Smooth muscle cell (in vitro differentiated cells): ENCODE data around the gene LUZP2. TPM values are rescaled to one million over a fixed set of nuclear protein-coding genes. Genes with fewer than 3 reads are reported as not detected.

ENCODE experiments used
- DNase-seq: peaks from one replicate; lab custom pipeline; 2025; ENCODE audit not compliant: unreplicated experiment; lab: John Stamatoyannopoulos, UW
- H2AFZ ChIP-seq: fragments of 200-600 bp; sonication (generic); 2 replicates; pipeline ENCODE4 v1.6.0; 2016; ENCODE audit warnings: antibody characterized with exemption, low read depth, mild to moderate bottlenecking
- H3F3A ChIP-seq: fragments of 200-600 bp; sonication (generic); 2 replicates; pipeline ENCODE4 v1.6.0; 2017; ENCODE audit warnings: antibody characterized with exemption, low read depth
- H3K27ac ChIP-seq: fragments of 200-600 bp; sonication (generic); 2 replicates; pipeline ENCODE4 v1.5.1; 2016; ENCODE audit warnings: low read depth, mild to moderate bottlenecking
- H3K27me3 ChIP-seq: fragments of 200-600 bp; sonication (generic); 2 replicates; pipeline ENCODE4 v1.6.1; 2016; ENCODE audit warnings: low read depth, mild to moderate bottlenecking
- H3K36me3 ChIP-seq: fragments of 200-600 bp; sonication (generic); 2 replicates; pipeline ENCODE4 v1.5.1; 2016; ENCODE audit warnings: low read depth
- H3K4me1 ChIP-seq: fragments of 200-600 bp; sonication (generic); 2 replicates; pipeline ENCODE4 v1.5.1; 2016; ENCODE audit warnings: low read depth
- H3K4me2 ChIP-seq: fragments of 200-600 bp; sonication (generic); 2 replicates; pipeline ENCODE4 v1.6.0; 2016; ENCODE audit warnings: mild to moderate bottlenecking
- H3K4me3 ChIP-seq: fragments of 200-600 bp; sonication (generic); 2 replicates; pipeline ENCODE4 v1.5.1; 2016; ENCODE audit warnings: mild to moderate bottlenecking
- H3K79me2 ChIP-seq: fragments of 200-600 bp; sonication (generic); 2 replicates; pipeline ENCODE4 v1.6.0; 2016; ENCODE audit warnings: low read depth, mild to moderate bottlenecking
- H3K9ac ChIP-seq: fragments of 200-600 bp; sonication (generic); 2 replicates; pipeline ENCODE4 v1.6.0; 2016; ENCODE audit warnings: low read depth
- H3K9me3 ChIP-seq: fragments of 200-600 bp; sonication (generic); replicated peaks from 2 replicates; pipeline ENCODE4 v1.5.1; 2016; ENCODE audit warnings: low read depth
- H4K20me1 ChIP-seq: fragments of 200-600 bp; sonication (generic); 2 replicates; pipeline ENCODE4 v1.6.0; 2016; ENCODE audit warnings: low read depth
- CTCF ChIP-seq: fragments of 200-600 bp; sonication (generic); IDR thresholded peaks from 2 replicates; pipeline ENCODE4 v1.5.1; 2017; ENCODE audit warnings: borderline replicate concordance, mild to moderate bottlenecking, antibody characterized with exemption; ENCODE audit not compliant: insufficient read depth, poor library complexity, severe bottlenecking
- WGBS: methylation state at CpG from one replicate; pipeline ENCODE4 v1.1.7; 2016; ENCODE audit warnings: low lambda C conversion rate; 5-methylcytosine and 5-hydroxymethylcytosine counted together
- polyA plus RNA-seq: library from polyadenylated mRNA; unstranded; fragments of >200 nt; fragmentation: Nextera tagmentation; extraction: Ambion mirVana; gene quantifications from 2 replicates; pipeline ENCODE4 v1.2.1, GENCODE V29; 2016
- total RNA-seq: library from RNA; depleted of rRNA; stranded (reverse); fragments of >200 nt; gene quantifications from 2 replicates; pipeline ENCODE4 v1.2.3, GENCODE V29; 2014

The LUZP2 gene
- total and polyA plus RNA-seq, 2 experiments from 2014 or later = 1.1 to 1.3 TPM

- TF ChIP-seq CTCF = no peak
- H3K79me2 ChIP-seq = no peaks in the 10 kb centered on the region
- no peaks in the 10 kb centered on the region for H3F3A ChIP-seq
- H3K36me3 ChIP-seq = no peaks in the 10 kb centered on the region
- no peaks in the 10 kb centered on the region for H3K9me3 ChIP-seq
- no peaks in the 10 kb centered on the region for H3K4me1 ChIP-seq
- no peak overlapping the region for H3K9ac ChIP-seq
- H3K27ac ChIP-seq = no peak overlapping the region
- DNase-seq = no peak
- H3K4me2 ChIP-seq = no peak overlapping the region
- H3K27me3 ChIP-seq = no peaks in the 10 kb centered on the region
- no peak overlapping the region for H3K4me3 ChIP-seq
- H4K20me1 ChIP-seq = no peaks in the 10 kb centered on the region
- H2AFZ ChIP-seq = no peak overlapping the region
- 83% methylated on average over 3 of the region's 3 CpGs for WGBS
Observed at GRCh38 chr11:24543771-24544170, 46.9 kb downstream of the LUZP2 start.

GRCh38 chr11:24556693-24557092, 59.8 kb downstream of the LUZP2 start:
- no peaks in the 10 kb centered on the region for H3K79me2 ChIP-seq
- TF ChIP-seq CTCF = no peak
- no peaks in the 10 kb centered on the region for H3K36me3 ChIP-seq
- H3K4me2 ChIP-seq = no peak overlapping the region
- no peaks in the 10 kb centered on the region for H3K9me3 ChIP-seq
- H3F3A ChIP-seq = no peaks in the 10 kb centered on the region
- no peak for DNase-seq
- no peaks in the 10 kb centered on the region for H3K27me3 ChIP-seq
- H3K9ac ChIP-seq = no peak overlapping the region
- H4K20me1 ChIP-seq = no peaks in the 10 kb centered on the region
- H2AFZ ChIP-seq = no peak overlapping the region
- no peak overlapping the region for H3K27ac ChIP-seq
- WGBS = 78% methylated on average over 3 of the region's 3 CpGs
- H3K4me3 ChIP-seq = no peak overlapping the region
- H3K4me1 ChIP-seq = no peaks in the 10 kb centered on the region

GRCh38 chr11:24559315-24559714, 62.5 kb downstream of the LUZP2 start:
- Histone ChIP-seq H3K4me2 (no peak overlapping the region), H3K4me3 (no peak overlapping the region), H4K20me1 (no peaks in the 10 kb centered on the region), H3K36me3 (no peaks in the 10 kb centered on the region), H3K27me3 (no peaks in the 10 kb centered on the region), H3F3A (no peaks in the 10 kb centered on the region), H3K4me1 (no peaks in the 10 kb centered on the region), H3K9ac (no peak overlapping the region), H3K79me2 (no peaks in the 10 kb centered on the region), H3K27ac (no peak overlapping the region), H3K9me3 (no peaks in the 10 kb centered on the region), H2AFZ (no peak overlapping the region)
- DNase-seq = no peak
- TF ChIP-seq CTCF = no peak

GRCh38 chr11:24560324-24560723, 63.5 kb downstream of the LUZP2 start:
- no peak overlapping the region for H3K27ac ChIP-seq
- 82% methylated on average over 4 of the region's 4 CpGs for WGBS
- H3K36me3 ChIP-seq = no peaks in the 10 kb centered on the region
- no peak overlapping the region for H3K9ac ChIP-seq
- no peaks in the 10 kb centered on the region for H3K79me2 ChIP-seq
- no peak for TF ChIP-seq CTCF
- H2AFZ ChIP-seq = no peak overlapping the region
- H3K4me3 ChIP-seq = no peak overlapping the region
- no peaks in the 10 kb centered on the region for H3K27me3 ChIP-seq
- no peaks in the 10 kb centered on the region for H4K20me1 ChIP-seq
- no peaks in the 10 kb centered on the region for H3K9me3 ChIP-seq
- no peaks in the 10 kb centered on the region for H3K4me1 ChIP-seq
- no peak for DNase-seq
- H3K4me2 ChIP-seq = no peak overlapping the region
- no peaks in the 10 kb centered on the region for H3F3A ChIP-seq
